GM21447 (cell line): ENCODE results near the gene MBD2.
"Not testable (repeated sequence)": the region's sequence is repeated elsewhere in the genome, so short reads cannot be mapped to it uniquely, and the experiment has no call there.

ENCODE experiments used
- ATAC-seq: cut with Tn5 transposase; IDR thresholded peaks from one replicate; pipeline ENCODE4 v1.9.1; 2021; ENCODE audit not compliant: unreplicated experiment

The MBD2 gene

GRCh38 chr18:54155412-54155811 is 69.1 kb downstream of the MBD2 start:
- ATAC-seq = no peak

DNA sequence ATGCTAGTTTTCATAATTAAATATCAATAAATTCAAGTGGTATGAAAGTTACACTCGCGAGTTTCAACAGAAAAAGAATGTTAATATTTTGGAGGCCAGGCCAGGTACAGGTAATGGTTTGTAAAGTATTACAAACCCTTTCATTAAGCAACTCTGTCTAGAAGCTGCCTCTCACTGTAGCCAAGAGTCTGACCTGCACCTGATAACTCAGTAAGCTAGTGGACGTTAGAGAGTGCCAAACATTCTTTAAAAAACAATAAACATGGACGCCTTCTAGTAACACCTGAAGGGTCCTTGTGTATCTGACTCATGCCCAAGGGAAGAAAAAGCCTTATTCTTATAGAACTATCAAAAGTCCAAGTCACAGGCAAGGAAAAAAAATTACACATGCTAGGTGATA is 70.2 kb downstream of the MBD2 start:
- ATAC-seq = no peak

DNA sequence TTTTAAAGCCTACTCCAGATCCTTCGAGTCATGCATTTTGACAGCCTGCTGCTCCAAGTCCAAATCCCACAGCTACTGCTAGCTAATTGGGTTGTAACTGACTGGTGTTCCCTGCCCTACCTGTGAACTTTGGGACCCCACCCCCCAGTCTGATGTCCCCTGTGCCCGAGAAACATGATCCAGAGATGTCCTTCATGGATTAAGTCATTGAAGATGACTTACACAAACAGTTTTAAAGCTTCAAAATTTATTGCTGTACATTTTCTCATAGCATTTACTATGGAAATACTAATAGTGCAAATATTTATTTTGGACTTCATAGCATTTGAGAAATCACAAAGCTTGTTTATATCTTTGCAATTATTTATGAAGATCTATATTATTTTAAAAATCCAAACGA is 73.1 kb downstream of the MBD2 start:
- ATAC-seq = no peak

DNA sequence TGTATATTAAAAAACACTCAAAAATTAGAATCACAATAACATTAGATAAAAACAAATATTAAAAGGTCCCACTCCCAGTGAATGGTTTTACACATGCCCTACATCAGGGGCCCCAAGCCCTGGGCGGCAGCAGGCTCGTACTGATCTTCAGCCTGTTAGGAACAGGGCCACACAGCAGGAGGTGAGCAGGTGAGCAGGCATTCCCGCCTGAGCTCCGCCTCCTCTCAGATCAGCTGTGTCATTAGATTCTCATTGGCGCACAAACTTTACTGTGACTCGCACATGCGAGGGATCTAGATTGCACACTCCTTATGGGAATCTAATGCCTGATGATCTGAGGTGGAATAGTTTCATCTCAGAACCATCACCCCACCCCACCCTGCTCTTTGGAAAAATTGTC is 74.2 kb downstream of the MBD2 start:
- ATAC-seq = no peak

DNA sequence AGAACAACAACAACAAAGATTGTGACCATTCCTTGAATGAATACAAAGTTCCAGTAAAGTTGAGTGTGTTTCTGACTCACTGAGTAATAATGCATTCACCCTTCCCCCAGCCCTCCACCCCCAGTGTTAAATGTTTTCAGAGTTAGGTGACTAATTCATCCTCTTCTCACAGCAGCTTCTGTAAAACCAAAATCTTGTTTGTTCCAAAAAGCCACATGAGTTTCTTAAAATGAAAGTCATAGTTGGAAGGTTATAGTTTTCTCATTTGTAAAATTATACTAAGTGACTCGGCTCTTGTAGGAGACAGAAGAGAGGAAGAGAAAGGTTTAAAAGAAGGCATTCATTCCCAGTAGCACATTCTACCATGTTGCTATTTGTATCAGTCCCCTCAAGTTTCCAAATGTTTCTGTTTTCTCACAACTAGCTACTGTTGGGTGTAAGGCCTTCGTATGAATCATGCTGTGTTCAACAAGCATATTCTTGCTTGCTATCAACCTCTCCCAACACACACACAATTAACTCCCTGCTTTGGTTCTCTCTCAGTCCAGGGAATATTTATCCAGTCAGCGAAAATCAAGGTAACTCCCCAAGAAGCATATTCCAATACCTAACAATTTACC is 75.3 kb downstream of the MBD2 start:
- ATAC-seq = peak; percentile 44

DNA sequence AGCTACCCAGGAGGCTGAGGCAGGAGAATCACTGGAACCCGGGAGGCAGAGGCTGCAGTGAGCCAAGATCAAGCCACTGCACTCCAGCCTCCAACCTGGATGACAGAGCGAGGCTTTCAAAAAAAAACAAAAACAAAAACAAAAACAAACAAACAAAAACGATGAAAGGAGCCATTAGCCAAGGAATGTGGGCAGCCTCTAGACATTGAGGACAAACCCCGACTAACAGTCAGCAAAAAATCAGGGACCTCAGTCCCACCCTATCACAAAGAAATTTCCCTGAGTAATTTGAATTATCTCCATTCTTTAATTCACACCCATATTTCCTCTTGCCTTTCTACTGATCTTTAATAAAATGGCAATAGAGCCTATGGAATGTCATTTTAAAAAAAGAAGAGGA is 75.8 kb downstream of the MBD2 start:
- ATAC-seq = no peak

- ATAC-seq = no peak
Measured at GRCh38 chr18:54148151-54148550, 76.3 kb downstream of the MBD2 start.

- peak; percentile 81 for ATAC-seq
Measured at GRCh38 chr18:54147439-54147838, 77.0 kb downstream of the MBD2 start.

DNA sequence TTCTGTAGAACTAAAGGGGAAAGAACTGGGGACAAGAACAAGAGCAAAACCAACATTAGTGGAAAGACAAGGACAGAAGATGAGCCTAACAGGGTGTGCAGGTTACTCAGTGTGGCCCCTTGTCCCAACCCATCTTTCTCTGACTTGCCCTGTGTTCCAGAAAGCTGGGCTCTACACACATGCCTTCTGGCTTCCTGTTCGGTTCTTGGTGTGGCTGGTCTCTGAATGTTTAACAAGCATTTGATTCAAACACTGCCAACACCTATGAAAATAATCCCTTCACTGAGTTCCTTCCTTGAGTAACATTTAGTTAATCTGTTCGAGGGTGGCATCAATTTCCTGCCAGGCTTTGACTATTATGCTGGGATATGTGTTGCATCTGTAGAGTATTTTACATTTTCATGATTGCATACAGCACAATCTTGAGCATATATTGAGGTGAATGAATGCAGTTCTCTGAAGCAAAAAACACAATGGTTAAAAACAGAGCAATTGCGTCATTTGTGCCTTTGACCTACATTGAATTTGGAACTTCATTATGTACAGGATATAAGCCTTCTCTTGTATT is 83.3 kb downstream of the MBD2 start:
- ATAC-seq = no peak

GRCh38 chr18:54140641-54141040 is 83.8 kb downstream of the MBD2 start:
- no peak for ATAC-seq

DNA sequence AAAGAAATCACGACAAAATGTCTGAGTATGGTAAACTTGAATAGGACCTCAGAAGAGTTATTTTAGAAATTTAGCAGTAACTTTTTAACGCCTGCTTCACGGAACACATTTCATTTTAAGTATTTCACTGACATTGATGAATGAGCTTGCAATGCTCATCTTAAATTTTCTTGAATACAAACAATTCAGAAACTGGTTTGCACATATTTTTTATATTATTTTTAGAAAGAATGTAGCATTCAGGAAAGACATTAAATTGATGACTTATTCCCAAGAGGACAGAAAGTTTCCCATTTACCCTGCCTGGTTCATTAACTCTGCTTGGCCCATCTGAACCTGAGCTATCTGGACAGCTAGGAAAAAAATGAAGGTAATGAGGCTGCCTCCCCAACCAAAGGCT is 89.3 kb downstream of the MBD2 start:
- ATAC-seq = no peak

- ATAC-seq = no peak
Measured at GRCh38 chr18:54134053-54134452, 90.4 kb downstream of the MBD2 start.

- ATAC-seq = no peak
Measured at GRCh38 chr18:54130631-54131030, 93.8 kb downstream of the MBD2 start.

DNA sequence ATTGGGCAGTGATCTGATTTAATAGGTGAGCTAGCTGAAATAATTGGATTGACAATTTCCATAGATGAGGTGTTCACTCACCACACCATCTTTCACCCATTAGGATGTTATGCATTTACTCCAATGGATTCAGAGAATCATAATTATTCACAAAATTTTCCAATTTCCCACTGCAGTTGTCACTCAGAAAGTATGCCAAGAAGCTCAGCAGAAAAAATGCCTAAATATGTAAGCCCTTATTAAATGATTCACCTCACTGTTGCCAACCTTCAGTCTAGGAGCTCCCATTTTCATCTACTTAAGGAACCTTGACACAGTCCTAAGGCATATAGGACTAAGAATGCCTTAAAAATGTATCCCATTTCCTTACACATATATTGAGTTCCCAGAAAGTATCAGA is 94.3 kb downstream of the MBD2 start:
- ATAC-seq = no peak

GRCh38 chr18:54129448-54130067 is 94.9 kb downstream of the MBD2 start:
- ATAC-seq = peak; percentile 92

- peak; percentile 52 for ATAC-seq
Measured at GRCh38 chr18:54127759-54128378, 96.6 kb downstream of the MBD2 start.

DNA sequence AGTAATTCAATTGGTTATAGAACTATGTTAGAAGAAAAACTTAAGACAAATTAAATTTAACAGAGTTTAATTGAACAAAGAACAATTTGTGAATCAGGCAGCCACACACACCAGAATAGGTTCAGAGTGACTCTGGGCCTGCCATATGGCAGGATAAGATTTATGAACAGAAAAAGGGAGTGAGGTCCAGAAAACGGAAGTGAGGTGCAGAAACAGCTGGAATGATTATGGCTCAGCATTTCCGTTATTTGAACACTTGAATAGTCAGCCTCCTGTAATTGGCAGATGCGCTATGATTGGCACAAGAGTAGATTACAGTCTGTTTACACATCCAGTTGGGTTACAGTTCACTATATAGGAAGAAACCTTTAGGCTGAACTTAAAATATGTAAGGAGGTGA is 99.0 kb downstream of the MBD2 start:
- ATAC-seq = no peak

DNA sequence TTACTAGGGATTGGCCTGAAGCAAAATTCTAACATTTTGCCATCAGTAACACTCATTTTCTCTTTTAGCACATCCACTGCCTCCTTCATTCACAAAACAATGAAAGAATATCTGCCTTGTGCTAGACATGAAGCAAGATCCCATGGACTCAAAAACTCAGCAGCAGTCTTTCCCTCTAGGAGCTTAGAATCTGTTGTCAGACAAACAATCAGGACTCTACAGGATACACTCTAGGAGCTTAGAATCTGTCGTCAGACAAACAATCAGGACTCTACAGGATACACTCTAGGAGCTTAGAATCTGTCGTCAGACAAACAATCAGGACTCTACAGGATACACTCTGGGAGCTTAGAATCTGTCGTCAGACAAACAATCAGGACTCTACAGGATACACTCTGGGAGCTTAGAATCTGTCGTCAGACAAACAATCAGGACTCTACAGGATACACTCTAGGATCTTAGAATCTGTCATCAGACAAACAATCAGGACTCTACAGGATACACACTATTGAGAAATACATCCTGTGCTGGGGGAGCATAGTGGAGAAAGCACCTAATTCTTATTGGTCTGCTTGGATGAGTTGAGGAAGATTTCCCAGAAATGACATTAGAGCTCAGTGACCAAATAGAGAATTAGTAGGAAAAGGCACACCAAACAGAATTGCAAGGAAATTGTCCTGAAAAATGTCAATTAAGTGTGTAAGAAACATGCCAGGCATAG is 100.6 kb downstream of the MBD2 start:
- not testable (repeated sequence) for ATAC-seq

DNA sequence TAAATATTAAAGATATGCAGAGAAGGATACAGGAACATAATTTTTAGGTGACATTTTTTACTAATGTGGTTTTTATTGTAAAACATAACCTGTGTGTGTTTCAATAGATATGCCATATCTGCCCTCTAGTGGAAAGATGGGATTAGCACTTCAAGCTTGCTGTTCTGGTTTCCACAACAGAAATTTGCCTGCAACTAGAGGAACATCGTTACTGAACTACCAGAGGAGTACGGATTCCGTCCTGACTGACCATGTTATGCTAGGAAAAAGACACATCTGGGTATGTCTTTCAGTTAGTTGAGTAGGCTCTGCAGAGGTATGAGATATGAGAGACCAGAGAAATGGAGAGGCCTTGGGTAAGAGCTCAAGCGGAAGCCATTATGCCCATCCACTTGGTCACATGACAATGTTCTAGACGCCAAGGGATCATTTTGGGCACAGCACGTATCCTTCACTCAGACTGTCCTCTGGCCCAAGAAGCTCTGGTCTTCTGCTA is 104.9 kb downstream of the MBD2 start:
- ATAC-seq = peak; percentile 87

DNA sequence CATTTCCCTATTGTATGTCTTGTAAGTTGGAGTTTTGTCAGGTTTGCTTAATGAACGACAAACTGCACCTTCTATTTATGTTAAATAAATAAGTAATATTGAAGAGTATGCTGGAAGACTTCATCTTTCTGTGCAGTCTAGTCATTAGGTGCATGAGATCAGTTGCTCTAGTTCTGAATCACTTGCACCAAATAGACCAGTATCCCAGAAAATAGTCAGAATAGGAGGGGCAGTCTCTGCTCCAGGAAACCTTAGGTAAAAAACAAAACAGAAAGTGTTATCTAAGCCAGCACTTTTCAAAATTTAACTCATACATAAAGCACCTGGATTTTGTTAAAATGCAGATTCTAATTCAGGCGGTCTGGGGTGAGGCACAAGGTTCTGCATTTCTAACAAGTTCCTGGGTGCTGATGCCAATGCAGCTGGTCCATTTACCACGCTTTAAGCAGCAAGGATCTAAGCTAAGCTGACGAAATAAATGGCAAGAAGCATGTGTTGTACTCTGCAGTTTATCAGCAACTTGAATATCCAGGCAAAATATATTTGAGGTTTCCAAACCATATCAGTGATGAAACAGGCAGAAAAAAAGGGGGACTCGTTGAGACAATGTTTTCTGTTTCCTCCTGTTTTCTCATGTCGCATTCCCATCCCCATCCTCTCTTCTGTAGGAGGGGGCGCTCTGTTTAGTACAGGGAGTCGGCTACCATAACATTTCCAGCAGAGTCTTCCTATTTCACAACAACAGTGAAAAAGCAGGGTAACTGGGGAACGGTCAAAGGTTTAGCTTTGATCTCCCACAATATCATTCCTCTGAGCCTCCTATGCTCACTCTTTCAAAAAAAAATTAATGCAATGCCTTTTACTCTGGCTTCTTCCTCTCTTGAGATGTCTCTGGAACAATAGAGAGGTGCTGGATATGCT is 106.4 kb downstream of the MBD2 start:
- ATAC-seq = no peak
